IMR-90 (cell line): ENCODE measurements around the gene IQGAP2. TPM values are rescaled to one million over a fixed set of nuclear protein-coding genes. Genes with fewer than 3 reads are reported as not detected.

ENCODE experiments used
- ATAC-seq: fragments of 200-7000 bp; cut with Tn5 transposase; 2 replicates; pipeline ENCODE4 v1.9.1; 2020; ENCODE audit warnings: low read depth, mild to moderate bottlenecking, moderate library complexity
- BruUV-seq: library from RNA; stranded (reverse); fragments of 400-500 nt; replicated peaks from 2 replicates; lab custom pipeline; 2021; lab: Mats Ljungman, UMichigan
- CTCF ChIA-PET: fragments of 300-600 bp; formaldehyde crosslinking; extraction: SDS; loops from one replicate; lab custom pipeline; 2021; ENCODE audit warnings: antibody characterized with exemption; lab: Yijun Ruan, JAX
- POLR2A ChIA-PET: fragments of 300-600 bp; sonication (Branson Sonifier 250); formaldehyde crosslinking; loops from one replicate; lab custom pipeline; 2022; ENCODE audit warnings: antibody characterized with exemption; ENCODE audit not compliant: unreplicated experiment; lab: Charles Lee
- DNase-seq: peaks from one replicate; pipeline ENCODE4 v3.0.0; 2013
- H2AFZ ChIP-seq: replicated peaks from 2 replicates; pipeline ENCODE3; 2013; ENCODE audit warnings: low read length, mild to moderate bottlenecking; ENCODE audit not compliant: poor library complexity
- H2AK5ac ChIP-seq: 2 replicates; pipeline ENCODE4 v1.6.1; 2013; ENCODE audit warnings: low read depth, low read length, inconsistent platforms
- H2AK9ac ChIP-seq: replicated peaks from 2 replicates; pipeline ENCODE3; 2013; ENCODE audit warnings: mild to moderate bottlenecking, low read depth, low read length, moderate library complexity; ENCODE audit not compliant: poor library complexity
- H2BK120ac ChIP-seq: 2 replicates; pipeline ENCODE4 v1.6.1; 2013; ENCODE audit warnings: low read depth, low read length, inconsistent platforms
- H2BK15ac ChIP-seq: 3 replicates; pipeline ENCODE4 v1.6.1; 2013; ENCODE audit warnings: low read depth, low read length, inconsistent platforms
- H2BK20ac ChIP-seq: 2 replicates; pipeline ENCODE4 v1.6.1; 2013; ENCODE audit warnings: low read depth, mild to moderate bottlenecking, inconsistent platforms, low read length, moderate library complexity
- H2BK5ac ChIP-seq: 2 replicates; pipeline ENCODE4 v1.6.1; 2013; ENCODE audit warnings: mild to moderate bottlenecking, low read depth, low read length, inconsistent platforms; ENCODE audit not compliant: poor library complexity, severe bottlenecking
- H3K14ac ChIP-seq: replicated peaks from 2 replicates; pipeline ENCODE4 v1.6.1; 2013; ENCODE audit warnings: low read depth, low read length, inconsistent platforms
- H3K18ac ChIP-seq: 2 replicates; pipeline ENCODE4 v1.6.1; 2013; ENCODE audit warnings: low read depth, low read length, control low read depth
- H3K23ac ChIP-seq: 2 replicates; pipeline ENCODE4 v1.6.1; 2013; ENCODE audit warnings: low read depth, low read length, inconsistent platforms
- H3K27ac ChIP-seq: 2 replicates; pipeline ENCODE4 v1.5.1; 2013; ENCODE audit warnings: mild to moderate bottlenecking, control low read depth, low read length; ENCODE audit not compliant: insufficient read depth
- H3K27me3 ChIP-seq: 2 replicates; pipeline ENCODE4 v1.6.1; 2013; ENCODE audit warnings: low read length; ENCODE audit not compliant: control insufficient read depth, insufficient read depth
- H3K36me3 ChIP-seq: 2 replicates; pipeline ENCODE4 v1.6.1; 2013; ENCODE audit warnings: low read length, mixed read lengths; ENCODE audit not compliant: control insufficient read depth, insufficient read depth
- H3K4ac ChIP-seq: 2 replicates; pipeline ENCODE4 v1.6.1; 2013; ENCODE audit warnings: low read depth, low read length, inconsistent platforms
- H3K4me1 ChIP-seq: 2 replicates; pipeline ENCODE4 v1.6.1; 2013; ENCODE audit warnings: low read length, mixed read lengths; ENCODE audit not compliant: control insufficient read depth, insufficient read depth
- H3K4me2 ChIP-seq: 2 replicates; pipeline ENCODE4 v1.6.1; 2013; ENCODE audit warnings: low read depth, mild to moderate bottlenecking, control low read depth, low read length, moderate library complexity
- H3K4me3 ChIP-seq: 2 replicates; pipeline ENCODE4 v1.5.1; 2013; ENCODE audit warnings: low read depth, mild to moderate bottlenecking, control low read depth, low read length, moderate library complexity; ENCODE audit not compliant: insufficient read depth
- H3K56ac ChIP-seq: 2 replicates; pipeline ENCODE4 v1.6.1; 2013; ENCODE audit warnings: low read length, inconsistent platforms; ENCODE audit not compliant: insufficient read depth; ENCODE audit errors: extremely low read depth
- H3K79me1 ChIP-seq, 2 experiments: 2 replicates each; pipeline ENCODE4 v1.6.1; 2013; ENCODE audit warnings: low read length in 2 of 2, inconsistent platforms in 1 of 2, low read depth in 1 of 2
- H3K9ac ChIP-seq: 2 replicates; pipeline ENCODE4 v1.6.1; 2013; ENCODE audit warnings: low read depth, low read length, control low read depth
- H3K9me1 ChIP-seq: 2 replicates; pipeline ENCODE4 v1.6.1; 2013; ENCODE audit warnings: low read length, inconsistent platforms; ENCODE audit not compliant: insufficient read depth
- H3K9me3 ChIP-seq: 2 replicates; pipeline ENCODE4 v1.6.1; 2013; ENCODE audit warnings: low read length; ENCODE audit not compliant: control insufficient read depth, insufficient read depth
- H4K20me1 ChIP-seq: 2 replicates; pipeline ENCODE4 v1.6.1; 2013; ENCODE audit warnings: low read length, inconsistent platforms; ENCODE audit not compliant: insufficient read depth
- H4K5ac ChIP-seq: 2 replicates; pipeline ENCODE4 v1.6.1; 2013; ENCODE audit warnings: mild to moderate bottlenecking, low read depth, low read length, control low read depth
- H4K8ac ChIP-seq, 2 experiments: 2 replicates each; pipeline ENCODE4 v1.6.1; 2013; ENCODE audit warnings: low read depth in 2 of 2, low read length in 2 of 2, control low read depth in 1 of 2, inconsistent platforms in 1 of 2
- H4K91ac ChIP-seq: 2 replicates; pipeline ENCODE4 v1.6.1; 2013; ENCODE audit warnings: low read depth, low read length, inconsistent platforms; ENCODE audit not compliant: insufficient read depth
- BHLHE40 ChIP-seq: fragments of 150-350 bp; IDR thresholded peaks from 2 replicates; pipeline ENCODE4 v1.6.1; 2016; ENCODE audit warnings: mild to moderate bottlenecking, low read depth, low read length
- CHD1 ChIP-seq: IDR thresholded peaks from 2 replicates; pipeline ENCODE4 v1.6.1; 2012; ENCODE audit warnings: low read depth, low read length, improper control_type of control experiment
- FOS ChIP-seq: fragments of 150-350 bp; IDR thresholded peaks from 2 replicates; pipeline ENCODE4 v1.6.1; 2016; ENCODE audit warnings: low read depth, low read length
- MAFK ChIP-seq: IDR thresholded peaks from 2 replicates; pipeline ENCODE4 v1.6.1; 2012; ENCODE audit warnings: low read depth, low read length, improper control_type of control experiment
- NFE2L2 ChIP-seq: fragments of 150-350 bp; IDR thresholded peaks from 2 replicates; pipeline ENCODE4 v1.6.1; 2016; ENCODE audit warnings: low read depth, mild to moderate bottlenecking, low read length
- RCOR1 ChIP-seq: IDR thresholded peaks from 2 replicates; pipeline ENCODE4 v1.6.1; 2012; ENCODE audit warnings: mild to moderate bottlenecking, low read length, improper control_type of control experiment; ENCODE audit not compliant: insufficient replicate concordance
- SMC3 ChIP-seq: fragments of 150-350 bp; IDR thresholded peaks from 2 replicates; pipeline ENCODE4 v1.6.1; 2016; ENCODE audit warnings: low read depth, mild to moderate bottlenecking, antibody characterized with exemption, low read length, moderate library complexity
- WGBS, 2 experiments: methylation state at CpG; one replicate each; pipeline versions ENCODE4 v1.1.5 to v1.1.7; 2013; ENCODE audit warnings: missing lambda C conversion rate in 2 of 2; ENCODE audit not compliant: insufficient read length in 1 of 2; ENCODE audit errors: extremely low coverage in 2 of 2; 5-methylcytosine and 5-hydroxymethylcytosine counted together
- dilution Hi-C: fragments of 300-500 bp; cut with HindIII; formaldehyde crosslinking; loops from one replicate; pipeline ENCODE4 v1.14.3; 2018; ENCODE audit warnings: low sequenced_read_pairs; ENCODE audit not compliant: unreplicated experiment
- in situ Hi-C: fragments of 300-500 bp; cut with MboI; formaldehyde crosslinking; loops from 3 replicates; pipeline ENCODE4 v1.14.3; 2019; ENCODE audit warnings: low sequenced_read_pairs, inconsistent platforms, mixed read lengths
- intact Hi-C: fragments of 100-400 bp; cut with micrococcal nuclease; formaldehyde crosslinking; loops from 2 replicates; pipeline ENCODE4 v1.10.0; 2022
- polyA plus RNA-seq, 3 experiments: library from polyadenylated mRNA; depleted of rRNA; stranded (reverse); fragments of >200 nt; gene quantifications; 2 replicates each; pipeline ENCODE4 v1.2.3, GENCODE V29; 2012; ENCODE audit warnings: low replicate concordance in 1 of 3
- total RNA-seq: library from RNA; depleted of rRNA; stranded (reverse); fragments of >200 nt; gene quantifications from 2 replicates; pipeline ENCODE4 v1.2.3, GENCODE V29; 2012
- TF ChIP-seq, protein P1 (sequence below): fragments of 150-350 bp; IDR thresholded peaks from 2 replicates; pipeline ENCODE4 v1.6.1; 2017; ENCODE audit warnings: mild to moderate bottlenecking, antibody characterized with exemption, low read length, low read depth

Gene IQGAP2
- total and polyA plus RNA-seq, 2 of the 4 experiments (the other 2 are of a cell fraction) = 0.21 to 0.36 TPM

GRCh38 chr5:76445830-76446229, 42.7 kb downstream of the IQGAP2 start:
- Histone ChIP-seq H4K91ac (no peak overlapping the region), H3K4me1 (no peaks in the 10 kb centered on the region), H3K23ac (no peak overlapping the region), H3K4me3 (no peak overlapping the region), H3K4ac (no peak overlapping the region), H3K14ac (no peak overlapping the region), H4K20me1 (no peaks in the 10 kb centered on the region), H4K5ac (no peak overlapping the region), H3K9me1 (no peaks in the 10 kb centered on the region), H2BK15ac (no peak overlapping the region), H3K27me3 (peaks cover 4% of the 10 kb centered on the region), H3K36me3 (no peaks in the 10 kb centered on the region), H2BK5ac (no peak overlapping the region), H2AFZ (no peak overlapping the region), H3K27ac (no peak overlapping the region), H3K56ac (no peak overlapping the region), H3K9ac (no peak overlapping the region), H3K18ac (no peak overlapping the region), H2AK9ac (no peak overlapping the region), H4K8ac (no peak overlapping the region), H3K79me1 (no peaks in the 10 kb centered on the region), H3K9me3 (no peaks in the 10 kb centered on the region), H2BK20ac (no peak overlapping the region), H2BK120ac (no peak overlapping the region), H2AK5ac (no peak overlapping the region), H3K4me2 (no peak overlapping the region)
- DNase-seq = no peak
- TF ChIP-seq MAFK (no peak), NFE2L2 (no peak), SMC3 (no peak), BHLHE40 (no peak), RCOR1 (no peak), FOS (no peak), CHD1 (no peak)
- TF ChIP-seq, protein P1, sequence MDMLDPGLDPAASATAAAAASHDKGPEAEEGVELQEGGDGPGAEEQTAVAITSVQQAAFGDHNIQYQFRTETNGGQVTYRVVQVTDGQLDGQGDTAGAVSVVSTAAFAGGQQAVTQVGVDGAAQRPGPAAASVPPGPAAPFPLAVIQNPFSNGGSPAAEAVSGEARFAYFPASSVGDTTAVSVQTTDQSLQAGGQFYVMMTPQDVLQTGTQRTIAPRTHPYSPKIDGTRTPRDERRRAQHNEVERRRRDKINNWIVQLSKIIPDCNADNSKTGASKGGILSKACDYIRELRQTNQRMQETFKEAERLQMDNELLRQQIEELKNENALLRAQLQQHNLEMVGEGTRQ = no peak
- no TSS peak for BruUV-seq
- in situ Hi-C loops = no loop called here
- POLR2A ChIA-PET = no interaction called here
- intact Hi-C loops = no loop called here
- CTCF ChIA-PET = no interaction called here
- ATAC-seq = no peak
- dilution Hi-C loops = no loop called here
- WGBS, 2 experiments = 92% methylated on average over 2 of the region's 5 CpGs; no CpG with 5 or more reads in 1 of the 2 experiments
